ENCODE results near the gene FHL5. TPM values are rescaled to one million over a fixed set of nuclear protein-coding genes. Genes with fewer than 3 reads are reported as not detected.
A peak's percentile ranks its signal among the peaks of the same experiment; 100 is the strongest.
"Not testable (repeated sequence)": the region's sequence is repeated elsewhere in the genome, so short reads cannot be mapped to it uniquely, and the experiment has no call there.

Gene FHL5
- total RNA-seq, 1 donor from 2014 or later: not detected

DNA sequence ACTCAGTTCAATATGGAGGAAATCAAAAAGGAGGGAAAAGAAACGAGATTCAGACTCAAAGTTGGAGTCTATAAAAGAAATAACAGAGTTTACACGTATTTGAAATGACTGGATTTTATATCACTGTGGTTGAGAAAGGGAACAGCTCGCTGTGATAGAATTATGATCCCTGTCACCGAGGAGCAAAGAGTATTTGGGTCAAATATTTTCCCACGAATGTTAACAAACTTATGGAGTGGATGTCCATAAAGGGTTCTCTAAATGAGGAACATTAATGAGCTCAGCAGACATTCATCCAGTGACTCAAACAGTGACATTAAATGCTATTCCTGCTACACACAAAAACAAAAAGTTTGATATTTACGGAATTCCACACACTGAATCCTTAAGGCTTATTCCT lies 57.9 kb downstream of the FHL5 start:
- TF ChIP-seq, protein P1, sequence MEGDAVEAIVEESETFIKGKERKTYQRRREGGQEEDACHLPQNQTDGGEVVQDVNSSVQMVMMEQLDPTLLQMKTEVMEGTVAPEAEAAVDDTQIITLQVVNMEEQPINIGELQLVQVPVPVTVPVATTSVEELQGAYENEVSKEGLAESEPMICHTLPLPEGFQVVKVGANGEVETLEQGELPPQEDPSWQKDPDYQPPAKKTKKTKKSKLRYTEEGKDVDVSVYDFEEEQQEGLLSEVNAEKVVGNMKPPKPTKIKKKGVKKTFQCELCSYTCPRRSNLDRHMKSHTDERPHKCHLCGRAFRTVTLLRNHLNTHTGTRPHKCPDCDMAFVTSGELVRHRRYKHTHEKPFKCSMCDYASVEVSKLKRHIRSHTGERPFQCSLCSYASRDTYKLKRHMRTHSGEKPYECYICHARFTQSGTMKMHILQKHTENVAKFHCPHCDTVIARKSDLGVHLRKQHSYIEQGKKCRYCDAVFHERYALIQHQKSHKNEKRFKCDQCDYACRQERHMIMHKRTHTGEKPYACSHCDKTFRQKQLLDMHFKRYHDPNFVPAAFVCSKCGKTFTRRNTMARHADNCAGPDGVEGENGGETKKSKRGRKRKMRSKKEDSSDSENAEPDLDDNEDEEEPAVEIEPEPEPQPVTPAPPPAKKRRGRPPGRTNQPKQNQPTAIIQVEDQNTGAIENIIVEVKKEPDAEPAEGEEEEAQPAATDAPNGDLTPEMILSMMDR (IDR thresholded peaks at IDR 0.05): no peak
- Mint-ChIP-seq H3K27ac (ENCODE audit: unreplicated experiment) (no peak overlapping the region), H3K4me3 (ENCODE audit: unreplicated experiment) (no peak overlapping the region), H3K36me3 (ENCODE audit: unreplicated experiment) (no peaks in the 10 kb centered on the region), H3K4me1 (ENCODE audit: unreplicated experiment) (no peaks in the 10 kb centered on the region), H3K9me3 (ENCODE audit: unreplicated experiment) (no peaks in the 10 kb centered on the region), H3K27me3 (ENCODE audit: unreplicated experiment) (peaks cover 50% of the 10 kb centered on the region)
- DNase-seq (ENCODE audit: extremely low spot score, unreplicated experiment): no peak

DNA sequence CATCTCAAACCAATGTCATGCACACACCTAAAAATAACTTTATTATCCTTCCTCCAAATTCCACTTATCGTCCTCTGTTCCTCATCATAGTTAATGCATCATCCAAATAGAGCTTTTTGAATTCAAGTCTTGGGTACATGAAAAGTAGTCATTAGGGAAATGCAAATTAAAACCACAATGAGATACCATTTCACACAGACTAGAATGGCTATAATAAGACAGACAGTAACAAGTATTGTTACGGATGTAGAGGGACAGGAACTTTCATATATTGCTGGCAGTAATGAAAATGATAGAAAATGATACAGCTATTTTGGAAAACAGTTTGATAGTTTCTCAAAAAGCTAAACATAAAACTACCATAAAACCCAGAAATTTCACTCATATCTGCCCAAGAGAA lies 59.1 kb downstream of the FHL5 start:
- Mint-ChIP-seq H3K4me3 (ENCODE audit: unreplicated experiment) (no peak overlapping the region), H3K9me3 (ENCODE audit: unreplicated experiment) (no peaks in the 10 kb centered on the region), H3K27me3 (ENCODE audit: unreplicated experiment) (peaks cover 46% of the 10 kb centered on the region), H3K27ac (ENCODE audit: unreplicated experiment) (no peak overlapping the region), H3K4me1 (ENCODE audit: unreplicated experiment) (no peaks in the 10 kb centered on the region), H3K36me3 (ENCODE audit: unreplicated experiment) (no peaks in the 10 kb centered on the region)
- no peak for DNase-seq (ENCODE audit: extremely low spot score, unreplicated experiment)
- TF ChIP-seq, protein P1 (IDR thresholded peaks at IDR 0.05): no peak

DNA sequence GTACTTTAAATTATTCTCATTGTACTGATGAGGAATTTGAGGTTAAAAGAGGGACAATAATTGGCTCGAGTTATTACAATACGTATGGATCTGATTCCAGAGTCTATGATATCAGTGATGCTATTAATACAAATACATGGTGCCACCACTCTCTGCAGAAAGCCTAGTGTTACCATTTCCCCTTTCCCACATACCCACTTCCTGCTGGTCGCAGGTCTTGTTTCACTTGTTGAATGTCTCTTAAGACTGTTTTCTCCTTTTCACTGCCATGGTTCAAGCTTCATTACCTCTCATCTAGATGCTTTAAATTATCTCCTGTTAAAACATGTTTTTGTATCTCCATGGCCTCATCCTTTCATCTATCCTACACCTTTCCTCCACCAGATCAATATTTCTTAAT lies 62.0 kb downstream of the FHL5 start:
- Mint-ChIP-seq H3K27me3 (ENCODE audit: unreplicated experiment) (peaks cover 41% of the 10 kb centered on the region), H3K4me3 (ENCODE audit: unreplicated experiment) (no peak overlapping the region), H3K36me3 (ENCODE audit: unreplicated experiment) (no peaks in the 10 kb centered on the region), H3K27ac (ENCODE audit: unreplicated experiment) (no peak overlapping the region), H3K4me1 (ENCODE audit: unreplicated experiment) (no peaks in the 10 kb centered on the region), H3K9me3 (ENCODE audit: unreplicated experiment) (no peaks in the 10 kb centered on the region)
- DNase-seq (ENCODE audit: extremely low spot score, unreplicated experiment): no peak
- TF ChIP-seq, protein P1 (IDR thresholded peaks at IDR 0.05): no peak

DNA sequence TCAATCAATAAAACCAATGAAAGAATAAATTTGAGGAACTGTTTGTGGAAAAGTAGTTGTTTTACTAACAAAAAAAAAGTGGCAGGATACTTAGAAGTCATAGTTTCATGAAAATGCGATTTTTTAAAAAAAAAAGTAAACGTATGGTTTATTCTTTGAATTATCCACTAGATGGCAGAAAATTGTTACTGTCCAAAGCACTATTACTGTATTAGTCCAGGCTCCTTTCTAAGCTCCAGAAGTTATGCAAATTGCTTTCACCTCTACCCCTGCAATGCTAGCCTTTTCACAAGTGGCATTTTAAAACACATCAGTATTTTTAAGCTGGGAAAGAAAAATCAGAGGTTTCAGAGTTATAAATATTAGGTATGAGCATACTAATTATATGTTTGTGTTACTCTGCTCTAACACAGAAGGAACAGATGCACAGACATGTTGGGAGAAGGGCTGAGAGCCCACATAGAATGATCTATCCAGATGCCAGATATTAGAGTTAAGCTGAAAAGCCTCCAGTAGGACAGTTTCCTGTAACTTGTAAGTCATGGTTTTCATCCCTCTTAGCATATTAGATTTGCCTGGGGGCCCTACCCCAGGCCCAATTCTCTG lies 63.9 kb downstream of the FHL5 start:
- no peak overlapping the region for H3K27ac Mint-ChIP-seq (ENCODE audit: unreplicated experiment)
- DNase-seq (ENCODE audit: extremely low spot score, unreplicated experiment): no peak
- TF ChIP-seq, protein P1 (IDR thresholded peaks at IDR 0.05): peak; percentile 63
- peaks cover 30% of the 10 kb centered on the region for H3K27me3 Mint-ChIP-seq (ENCODE audit: unreplicated experiment)
- H3K4me3 Mint-ChIP-seq (ENCODE audit: unreplicated experiment): no peak overlapping the region
- H3K4me1 Mint-ChIP-seq (ENCODE audit: unreplicated experiment): no peaks in the 10 kb centered on the region
- H3K9me3 Mint-ChIP-seq (ENCODE audit: unreplicated experiment): no peaks in the 10 kb centered on the region
- H3K36me3 Mint-ChIP-seq (ENCODE audit: unreplicated experiment): no peaks in the 10 kb centered on the region

DNA sequence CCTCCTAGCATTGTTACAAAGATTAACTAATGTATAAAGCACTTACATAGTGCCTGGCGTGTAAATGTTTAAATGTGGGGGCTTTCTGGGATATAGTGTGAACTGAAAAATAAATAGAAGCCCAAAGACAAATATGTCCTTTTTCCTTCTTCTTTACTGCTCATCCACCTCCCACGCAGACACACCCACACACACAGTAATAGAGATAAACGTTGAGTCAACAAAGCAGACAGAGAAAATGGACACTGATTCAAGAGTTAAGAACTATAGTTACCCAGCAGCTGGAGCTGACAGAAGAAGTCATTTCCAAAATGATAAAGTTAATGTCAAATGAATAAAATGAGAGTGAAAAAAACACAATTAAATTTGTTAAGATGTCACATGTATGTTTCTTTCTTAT lies 68.3 kb downstream of the FHL5 start:
- TF ChIP-seq, protein P1 (IDR thresholded peaks at IDR 0.05): no peak
- no peaks in the 10 kb centered on the region for H3K9me3 Mint-ChIP-seq (ENCODE audit: unreplicated experiment)
- DNase-seq (ENCODE audit: extremely low spot score, unreplicated experiment): no peak
- H3K4me1 Mint-ChIP-seq (ENCODE audit: unreplicated experiment): no peaks in the 10 kb centered on the region
- H3K27me3 Mint-ChIP-seq (ENCODE audit: unreplicated experiment): peaks cover 15% of the 10 kb centered on the region
- H3K27ac Mint-ChIP-seq (ENCODE audit: unreplicated experiment): no peak overlapping the region
- H3K36me3 Mint-ChIP-seq (ENCODE audit: unreplicated experiment): no peaks in the 10 kb centered on the region
- no peak overlapping the region for H3K4me3 Mint-ChIP-seq (ENCODE audit: unreplicated experiment)

DNA sequence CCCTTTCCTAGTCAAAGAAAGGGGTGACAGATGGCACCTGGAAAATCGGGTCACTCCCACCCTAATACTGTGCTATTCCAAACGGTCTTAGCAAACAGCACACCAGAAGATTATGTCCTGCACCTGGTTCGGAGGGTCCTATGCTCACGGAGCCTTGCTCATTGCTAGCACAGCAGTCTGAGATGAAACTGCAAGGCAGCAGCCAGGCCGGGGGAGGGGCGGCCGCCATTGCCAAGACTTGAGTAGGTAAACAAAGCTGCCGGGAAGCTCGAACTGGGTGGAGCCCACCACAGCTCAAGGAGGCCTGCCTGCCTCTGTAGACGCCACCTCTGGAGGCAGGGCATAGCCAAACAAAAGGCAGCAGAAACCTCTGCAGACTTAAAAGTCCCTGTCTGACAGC lies 75.1 kb downstream of the FHL5 start:
- peaks cover 12% of the 10 kb centered on the region for H3K27me3 Mint-ChIP-seq (ENCODE audit: unreplicated experiment)
- H3K27ac Mint-ChIP-seq (ENCODE audit: unreplicated experiment); DNase-seq (ENCODE audit: extremely low spot score, unreplicated experiment); H3K4me1 Mint-ChIP-seq (ENCODE audit: unreplicated experiment); H3K9me3 Mint-ChIP-seq (ENCODE audit: unreplicated experiment); H3K4me3 Mint-ChIP-seq (ENCODE audit: unreplicated experiment); H3K36me3 Mint-ChIP-seq (ENCODE audit: unreplicated experiment): not testable (repeated sequence)

Data from osteocyte (in vitro differentiated cells).